GM10266 (cell line): ENCODE data around the gene XPR1.

ENCODE experiments used
- DNase-seq: peaks from one replicate; pipeline ENCODE4 v3.0.0; 2012; ENCODE audit errors: extremely low spot score
- CTCF ChIP-seq: IDR thresholded peaks from 2 replicates; pipeline ENCODE4 v1.5.1; 2012; ENCODE audit warnings: mild to moderate bottlenecking, low read depth; ENCODE audit not compliant: control insufficient read depth, insufficient read depth; ENCODE audit errors: missing control alignments

XPR1 gene

GRCh38 chr1:180765151-180765550 lies 133.3 kb downstream of the XPR1 start:
- no peak for DNase-seq
- TF ChIP-seq CTCF = no peak

GRCh38 chr1:180769889-180770288 lies 138.1 kb downstream of the XPR1 start:
- DNase-seq = no peak
- TF ChIP-seq CTCF = no peak

- no peak for TF ChIP-seq CTCF
- no peak for DNase-seq
Observed at GRCh38 chr1:180773210-180773865, 141.5 kb downstream of the XPR1 start.

GRCh38 chr1:180775801-180776200 lies 144.0 kb downstream of the XPR1 start:
- TF ChIP-seq CTCF = no peak
- DNase-seq = no peak

- TF ChIP-seq CTCF = no peak
- no peak for DNase-seq
Observed at GRCh38 chr1:180777072-180777689, 145.4 kb downstream of the XPR1 start.

- DNase-seq = peak; percentile 18
- TF ChIP-seq CTCF = peak; percentile 57
Observed at GRCh38 chr1:180778782-180779398, 147.1 kb downstream of the XPR1 start.

GRCh38 chr1:180779584-180779983 lies 147.8 kb downstream of the XPR1 start:
- DNase-seq = no peak
- no peak for TF ChIP-seq CTCF
